Immature natural killer cell (primary cell): ENCODE data around the gene AGPAT2. TPM values are rescaled to one million over a fixed set of nuclear protein-coding genes. Genes with fewer than 3 reads are reported as not detected.

Experiments used
- polyA plus RNA-seq, 3 donors: library from polyadenylated mRNA; unstranded; fragments of 300-500 nt; fragmentation: Illumina TruSeq; gene quantifications; one replicate each; pipeline ENCODE4 v1.2.3, GENCODE V29; 2021

The AGPAT2 gene
- polyA plus RNA-seq, 3 donors from 2014 or later, result 34.0 to 40.9 (median 35.2) TPM

Other genes starting within 250 kb of the AGPAT2 start
- gene INPP5E, start 247.6 kb downstream of the AGPAT2 start, polyA plus RNA-seq, result 1 to 10 TPM in 1 of 3 donors, under 1 TPM in 2; 0.85 to 4.4 (median 0.96) TPM
- 10 to 100 TPM in 2 of 3 donors, 1 to 10 TPM in 1; 3.9 to 46.0 (median 15.9) TPM for gene SEC16A, start 204.4 kb downstream of the AGPAT2 start, polyA plus RNA-seq
- 10 to 100 TPM in 1 of 3 donors, 1 to 10 TPM in 1, under 1 TPM in 1; 0.98 to 22.8 (median 4.3) TPM for gene NOTCH1, start 141.4 kb downstream of the AGPAT2 start, polyA plus RNA-seq
- 1 to 10 TPM in 1 of 3 donors, not detected in 2; 1.6 TPM for gene EGFL7, start 24.5 kb downstream of the AGPAT2 start, polyA plus RNA-seq
- gene DIPK1B, start 25.1 kb upstream of the AGPAT2 start, polyA plus RNA-seq, result under 1 TPM in 1 of 3 donors, not detected in 2; 0.19 TPM
- gene LCN10, start 55.5 kb upstream of the AGPAT2 start, polyA plus RNA-seq, result not detected
- gene LCN6, start 61.1 kb upstream of the AGPAT2 start, polyA plus RNA-seq, result not detected
- under 1 TPM in 1 of 3 donors, not detected in 2; 0.62 TPM for gene LCN8, start 70.8 kb upstream of the AGPAT2 start, polyA plus RNA-seq
- not detected for gene LCN15, start 77.1 kb upstream of the AGPAT2 start, polyA plus RNA-seq
- gene TMEM141, start 103.9 kb upstream of the AGPAT2 start, polyA plus RNA-seq, result 10 to 100 TPM; 61.2 to 83.3 (median 62.1) TPM
- under 1 TPM; 0.37 to 0.46 (median 0.40) TPM for gene CCDC183, start 108.9 kb upstream of the AGPAT2 start, polyA plus RNA-seq
- gene RABL6, start 120.5 kb upstream of the AGPAT2 start, polyA plus RNA-seq, result 10 to 100 TPM in 2 of 3 donors, 1 to 10 TPM in 1; 5.4 to 24.6 (median 11.0) TPM
- under 1 TPM; 0.09 to 1.00 (median 0.82) TPM for gene AJM1, start 155.0 kb upstream of the AGPAT2 start, polyA plus RNA-seq
- 100 to 1,000 TPM; 127 to 212 (median 166) TPM for gene PHPT1, start 162.0 kb upstream of the AGPAT2 start, polyA plus RNA-seq
- under 1 TPM in 1 of 3 donors, not detected in 2; 0.19 TPM for gene MAMDC4, start 164.9 kb upstream of the AGPAT2 start, polyA plus RNA-seq
- 100 to 1,000 TPM; 309 to 463 (median 411) TPM for gene EDF1, start 178.9 kb upstream of the AGPAT2 start, polyA plus RNA-seq
- gene TRAF2, start 199.1 kb upstream of the AGPAT2 start, polyA plus RNA-seq, result 10 to 100 TPM in 2 of 3 donors, 1 to 10 TPM in 1; 7.6 to 32.7 (median 11.0) TPM